OCI-LY1 (cell line): Measurements from ENCODE around the gene MORN5.
A peak's percentile ranks its signal among the peaks of the same experiment; 100 is the strongest.

Experiments
- H2AFZ ChIP-seq: fragments of 200-600 bp; sonication (generic), shearing (Covaris generic); 2 replicates; pipeline ENCODE4 v1.6.0; 2014; ENCODE audit warnings: antibody characterized with exemption, mild to moderate bottlenecking, low read length
- H3F3A ChIP-seq: fragments of 200-600 bp; sonication (generic), shearing (Covaris generic); 2 replicates; pipeline ENCODE4 v1.6.0; 2014; ENCODE audit warnings: mild to moderate bottlenecking, antibody characterized with exemption, low read length, moderate library complexity; ENCODE audit not compliant: insufficient read depth
- H3K27ac ChIP-seq: fragments of 200-600 bp; sonication (generic); 2 replicates; pipeline ENCODE4 v1.5.1; 2014; ENCODE audit warnings: low read length, mixed run types, mild to moderate bottlenecking, low read depth; ENCODE audit not compliant: poor library complexity, severe bottlenecking
- H3K27me3 ChIP-seq: fragments of 200-600 bp; sonication (generic); 2 replicates; pipeline ENCODE4 v1.6.0; 2014; ENCODE audit warnings: antibody characterized with exemption, mild to moderate bottlenecking, low read length, moderate library complexity; ENCODE audit not compliant: insufficient read depth
- H3K36me3 ChIP-seq: fragments of 200-600 bp; sonication (generic); 2 replicates; pipeline ENCODE4 v1.6.1; 2014; ENCODE audit warnings: mild to moderate bottlenecking, antibody characterized with exemption, low read length, moderate library complexity, mixed read lengths; ENCODE audit not compliant: insufficient read depth
- H3K4me1 ChIP-seq: fragments of 200-600 bp; sonication (generic); 2 replicates; pipeline ENCODE4 v1.5.1; 2014; ENCODE audit warnings: mild to moderate bottlenecking, low read length, moderate library complexity; ENCODE audit not compliant: insufficient read depth, severe bottlenecking
- H3K4me2 ChIP-seq: fragments of 200-600 bp; sonication (generic), shearing (Covaris generic); 2 replicates; pipeline ENCODE4 v1.6.1; 2014; ENCODE audit warnings: low read length
- H3K4me3 ChIP-seq: fragments of 200-600 bp; sonication (generic); 2 replicates; pipeline ENCODE4 v1.5.1; 2014; ENCODE audit warnings: low read length, low read depth, mild to moderate bottlenecking, mixed read lengths; ENCODE audit not compliant: poor library complexity, severe bottlenecking
- H3K79me2 ChIP-seq: fragments of 200-600 bp; shearing (Covaris generic); 2 replicates; pipeline ENCODE4 v1.6.1; 2016; ENCODE audit warnings: mixed run types, low read length, mixed read lengths; ENCODE audit not compliant: insufficient read depth
- H3K9ac ChIP-seq: fragments of 200-600 bp; sonication (generic), shearing (Covaris generic); 2 replicates; pipeline ENCODE4 v1.6.1; 2014; ENCODE audit warnings: mild to moderate bottlenecking, low read length, mixed read lengths
- H3K9me2 ChIP-seq: fragments of 200-600 bp; sonication (generic), shearing (Covaris generic); 2 replicates; pipeline ENCODE4 v1.6.1; 2014; ENCODE audit warnings: low read depth, mild to moderate bottlenecking, low read length, mixed read lengths
- H3K9me3 ChIP-seq: fragments of 200-600 bp; shearing (Covaris generic); 2 replicates; pipeline ENCODE4 v1.6.1; 2014; ENCODE audit warnings: low read length, mixed read lengths
- H4K20me1 ChIP-seq: fragments of 200-600 bp; sonication (generic), shearing (Covaris generic); 2 replicates; pipeline ENCODE4 v1.6.0; 2016; ENCODE audit warnings: mild to moderate bottlenecking, low read length; ENCODE audit not compliant: insufficient read depth
- EZH2 ChIP-seq: fragments of 200-600 bp; sonication (generic), shearing (Covaris generic); IDR thresholded peaks from 2 replicates; pipeline ENCODE4 v1.8.0; 2017; ENCODE audit warnings: borderline replicate concordance, mixed run types, mild to moderate bottlenecking, antibody characterized with exemption, low read length, moderate library complexity, mixed read lengths
- TF ChIP-seq, protein P1 (sequence below): fragments of 200-600 bp; sonication (generic), shearing (Covaris generic); IDR thresholded peaks from 2 replicates; pipeline ENCODE4 v1.5.1; 2017; ENCODE audit warnings: mild to moderate bottlenecking, antibody characterized with exemption, low read length, moderate library complexity, mixed read lengths

Gene MORN5

DNA sequence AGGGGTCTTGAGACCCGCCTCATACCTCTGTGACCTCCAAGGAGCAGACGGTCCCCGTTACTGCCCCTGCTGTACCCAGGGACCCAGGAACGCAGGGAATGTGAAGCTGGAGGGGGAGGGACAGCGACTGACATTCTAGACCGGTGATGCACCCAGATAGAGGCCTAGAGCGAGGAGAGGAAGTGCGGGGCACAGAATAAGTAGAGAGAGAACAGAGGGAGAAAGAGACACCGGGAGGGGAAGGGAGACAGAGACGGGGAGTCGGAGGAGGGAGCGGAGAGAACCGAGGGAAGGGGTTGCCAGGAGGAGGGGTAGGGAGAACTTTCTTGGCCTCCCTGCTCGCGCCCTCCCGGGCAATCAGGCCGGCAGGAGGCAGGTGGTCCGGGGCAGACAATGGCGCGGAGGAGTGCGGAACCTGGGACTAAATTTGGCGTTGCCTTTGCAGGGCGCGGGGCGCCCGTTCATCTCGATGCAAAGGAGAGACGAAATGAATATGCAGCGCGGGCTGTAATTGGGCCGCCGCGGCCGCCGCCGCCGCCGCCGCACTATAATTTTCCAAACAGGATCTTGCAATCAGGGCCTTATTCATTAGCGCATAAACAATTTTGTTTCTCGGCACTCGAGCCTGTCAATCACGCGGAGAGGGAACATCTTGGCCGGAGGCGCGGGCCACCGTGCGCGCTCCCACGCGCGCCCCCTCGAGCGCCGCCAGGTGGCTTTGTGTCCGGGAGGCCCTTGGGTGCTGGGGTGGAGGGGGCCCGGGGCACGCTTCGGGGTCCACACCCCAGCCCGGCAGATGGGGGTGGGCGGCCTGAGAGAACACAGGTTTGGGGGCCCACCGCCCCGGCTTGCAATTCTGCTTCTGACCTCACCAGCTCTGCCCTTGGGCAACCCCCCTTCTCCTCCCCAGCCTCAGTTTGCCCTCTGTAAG, 33.1 kb upstream of the MORN5 start:
- Histone ChIP-seq H3F3A (no peaks in the 10 kb centered on the region), H3K9me3 (no peaks in the 10 kb centered on the region), H3K27ac (no peak overlapping the region), H3K9ac (no peak overlapping the region; the same call in 1 of the 2 replicates), H3K36me3 (no peaks in the 10 kb centered on the region), H3K4me2 (peak overlapping the region; percentile 64), H3K4me3 (peak overlapping the region; percentile 44), H3K4me1 (peaks cover 11% of the 10 kb centered on the region), H3K9me2 (no peaks in the 10 kb centered on the region), H2AFZ (no peak overlapping the region), H3K79me2 (no peaks in the 10 kb centered on the region), H3K27me3 (peaks cover 21% of the 10 kb centered on the region; the same call in 1 of the 2 replicates), H4K20me1 (no peaks in the 10 kb centered on the region)
- no peak for TF ChIP-seq EZH2
- TF ChIP-seq, protein P1, sequence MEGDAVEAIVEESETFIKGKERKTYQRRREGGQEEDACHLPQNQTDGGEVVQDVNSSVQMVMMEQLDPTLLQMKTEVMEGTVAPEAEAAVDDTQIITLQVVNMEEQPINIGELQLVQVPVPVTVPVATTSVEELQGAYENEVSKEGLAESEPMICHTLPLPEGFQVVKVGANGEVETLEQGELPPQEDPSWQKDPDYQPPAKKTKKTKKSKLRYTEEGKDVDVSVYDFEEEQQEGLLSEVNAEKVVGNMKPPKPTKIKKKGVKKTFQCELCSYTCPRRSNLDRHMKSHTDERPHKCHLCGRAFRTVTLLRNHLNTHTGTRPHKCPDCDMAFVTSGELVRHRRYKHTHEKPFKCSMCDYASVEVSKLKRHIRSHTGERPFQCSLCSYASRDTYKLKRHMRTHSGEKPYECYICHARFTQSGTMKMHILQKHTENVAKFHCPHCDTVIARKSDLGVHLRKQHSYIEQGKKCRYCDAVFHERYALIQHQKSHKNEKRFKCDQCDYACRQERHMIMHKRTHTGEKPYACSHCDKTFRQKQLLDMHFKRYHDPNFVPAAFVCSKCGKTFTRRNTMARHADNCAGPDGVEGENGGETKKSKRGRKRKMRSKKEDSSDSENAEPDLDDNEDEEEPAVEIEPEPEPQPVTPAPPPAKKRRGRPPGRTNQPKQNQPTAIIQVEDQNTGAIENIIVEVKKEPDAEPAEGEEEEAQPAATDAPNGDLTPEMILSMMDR = 0 out of 2 replicates have a peak, but pooled peaks have one; percentile 5

DNA sequence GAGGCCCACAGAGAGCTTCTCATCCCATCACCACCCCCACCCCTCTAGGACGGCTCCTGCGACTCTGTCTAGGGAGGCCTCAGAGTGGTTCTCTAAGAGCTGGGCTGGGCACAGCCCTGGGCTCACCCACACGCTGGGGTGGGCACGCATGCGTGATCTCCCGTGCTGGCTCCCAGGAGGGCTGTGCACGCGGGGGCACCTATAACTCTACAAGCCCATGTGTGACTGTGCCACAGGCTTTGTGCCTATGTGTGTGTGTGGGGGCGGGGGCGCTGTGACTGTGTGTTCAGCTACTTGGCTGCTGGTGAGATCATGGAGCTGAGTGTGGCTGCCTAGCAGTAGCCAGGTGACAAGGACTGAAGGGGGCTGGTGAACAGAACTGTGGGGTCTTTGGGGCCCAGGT, 32.3 kb upstream of the MORN5 start:
- Histone ChIP-seq H3K9ac (no peak overlapping the region), H3K4me2 (no peak overlapping the region), H3K79me2 (no peaks in the 10 kb centered on the region), H3K36me3 (no peaks in the 10 kb centered on the region), H4K20me1 (no peaks in the 10 kb centered on the region), H3F3A (no peaks in the 10 kb centered on the region), H3K27ac (no peak overlapping the region), H3K9me3 (no peaks in the 10 kb centered on the region), H3K4me1 (peaks cover 11% of the 10 kb centered on the region), H3K4me3 (no peak overlapping the region), H3K27me3 (peaks cover 21% of the 10 kb centered on the region; the same call in 1 of the 2 replicates), H3K9me2 (no peaks in the 10 kb centered on the region), H2AFZ (no peak overlapping the region)
- TF ChIP-seq, protein P1 = no peak
- no peak for TF ChIP-seq EZH2

DNA sequence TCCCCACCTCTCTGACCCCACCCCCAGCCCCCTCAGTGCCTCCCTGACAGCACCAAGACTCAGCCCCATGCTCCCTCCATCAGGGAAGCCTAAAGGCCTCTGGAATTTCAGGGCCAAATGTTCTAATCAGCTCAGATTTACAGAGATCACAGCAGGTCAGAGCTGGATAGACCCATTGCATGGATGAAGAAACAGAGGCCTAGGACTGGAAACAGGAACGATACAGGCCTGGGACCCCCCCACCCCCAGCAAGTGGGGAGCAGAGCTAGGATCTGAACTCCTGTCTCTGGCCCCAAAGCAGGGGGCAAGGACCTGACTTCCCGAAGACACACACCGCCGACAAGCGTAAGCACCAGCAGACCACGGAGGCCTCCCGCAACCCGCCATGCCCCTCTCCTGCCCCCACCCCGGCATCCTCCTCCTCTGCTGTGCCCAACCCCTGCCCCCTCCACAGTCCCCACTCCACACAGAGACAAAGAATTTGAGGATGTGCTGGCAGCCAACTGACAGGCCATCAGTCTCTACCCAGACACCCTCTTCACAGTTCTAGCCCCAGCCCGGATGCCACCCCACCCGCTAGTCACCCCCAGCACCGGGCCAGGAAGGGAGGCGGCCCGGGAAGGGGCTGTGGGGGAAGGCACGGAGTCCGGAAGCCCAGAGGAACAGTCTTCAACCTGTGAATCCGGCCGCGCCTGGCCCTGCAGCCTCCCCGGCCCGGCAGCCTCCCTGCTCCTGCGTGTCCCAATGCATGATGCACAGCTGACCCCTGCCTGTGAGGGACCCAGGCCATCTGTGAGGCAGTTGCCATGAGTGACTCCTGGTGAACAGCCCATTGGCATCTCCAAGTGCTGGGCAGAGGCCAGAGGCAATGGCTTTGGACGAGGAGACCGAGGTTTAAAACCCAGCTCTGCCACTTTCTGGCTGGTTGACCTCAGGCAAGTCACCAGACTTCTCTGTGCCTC, 31.4 kb upstream of the MORN5 start:
- Histone ChIP-seq H3K9me3 (no peaks in the 10 kb centered on the region), H3K27ac (no peak overlapping the region), H3K36me3 (no peaks in the 10 kb centered on the region), H2AFZ (no peak overlapping the region), H3F3A (no peaks in the 10 kb centered on the region), H3K9ac (no peak overlapping the region), H3K79me2 (no peaks in the 10 kb centered on the region), H3K4me3 (no peak overlapping the region), H3K4me2 (no peak overlapping the region), H3K4me1 (peaks cover 11% of the 10 kb centered on the region), H4K20me1 (no peaks in the 10 kb centered on the region), H3K27me3 (peaks cover 21% of the 10 kb centered on the region; the same call in 1 of the 2 replicates), H3K9me2 (no peaks in the 10 kb centered on the region)
- TF ChIP-seq, protein P1 = no peak
- TF ChIP-seq EZH2 = no peak
